ENCODE measurements around the gene NEGR1.

The NEGR1 gene

DNA sequence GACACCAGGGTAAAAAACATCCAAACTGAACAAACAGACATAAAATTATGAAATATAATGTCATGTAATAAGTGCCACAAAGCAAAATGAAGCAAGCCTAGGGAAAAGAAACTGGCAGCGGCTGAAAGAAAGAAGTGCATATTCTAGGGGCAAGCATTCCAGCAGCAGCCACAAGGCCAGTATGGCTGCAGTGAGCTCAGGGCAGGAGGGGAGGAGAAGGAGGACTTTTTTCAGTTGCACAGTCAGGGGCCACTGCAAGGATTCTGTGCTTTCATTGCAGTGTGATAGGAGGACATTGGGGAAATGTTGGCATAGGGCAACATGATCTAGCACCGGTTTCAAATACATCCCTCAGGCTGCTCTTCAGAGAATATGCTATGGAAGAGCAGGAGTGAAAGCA lies 263.8 kb downstream of the NEGR1 start:
- Mint-ChIP-seq H3K27me3 (ENCODE audit: low read depth, poor library complexity) (no peaks in the 10 kb centered on the region), H3K4me1 (no peaks in the 10 kb centered on the region), H3K36me3 (ENCODE audit: low read depth) (no peaks in the 10 kb centered on the region), H3K4me3 (no peak overlapping the region), H3K27ac (no peak overlapping the region), H3K9me3 (no peaks in the 10 kb centered on the region)
- TF ChIP-seq, protein P1, sequence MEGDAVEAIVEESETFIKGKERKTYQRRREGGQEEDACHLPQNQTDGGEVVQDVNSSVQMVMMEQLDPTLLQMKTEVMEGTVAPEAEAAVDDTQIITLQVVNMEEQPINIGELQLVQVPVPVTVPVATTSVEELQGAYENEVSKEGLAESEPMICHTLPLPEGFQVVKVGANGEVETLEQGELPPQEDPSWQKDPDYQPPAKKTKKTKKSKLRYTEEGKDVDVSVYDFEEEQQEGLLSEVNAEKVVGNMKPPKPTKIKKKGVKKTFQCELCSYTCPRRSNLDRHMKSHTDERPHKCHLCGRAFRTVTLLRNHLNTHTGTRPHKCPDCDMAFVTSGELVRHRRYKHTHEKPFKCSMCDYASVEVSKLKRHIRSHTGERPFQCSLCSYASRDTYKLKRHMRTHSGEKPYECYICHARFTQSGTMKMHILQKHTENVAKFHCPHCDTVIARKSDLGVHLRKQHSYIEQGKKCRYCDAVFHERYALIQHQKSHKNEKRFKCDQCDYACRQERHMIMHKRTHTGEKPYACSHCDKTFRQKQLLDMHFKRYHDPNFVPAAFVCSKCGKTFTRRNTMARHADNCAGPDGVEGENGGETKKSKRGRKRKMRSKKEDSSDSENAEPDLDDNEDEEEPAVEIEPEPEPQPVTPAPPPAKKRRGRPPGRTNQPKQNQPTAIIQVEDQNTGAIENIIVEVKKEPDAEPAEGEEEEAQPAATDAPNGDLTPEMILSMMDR (IDR thresholded peaks at IDR 0.05): no peak
- no peak for DNase-seq

DNA sequence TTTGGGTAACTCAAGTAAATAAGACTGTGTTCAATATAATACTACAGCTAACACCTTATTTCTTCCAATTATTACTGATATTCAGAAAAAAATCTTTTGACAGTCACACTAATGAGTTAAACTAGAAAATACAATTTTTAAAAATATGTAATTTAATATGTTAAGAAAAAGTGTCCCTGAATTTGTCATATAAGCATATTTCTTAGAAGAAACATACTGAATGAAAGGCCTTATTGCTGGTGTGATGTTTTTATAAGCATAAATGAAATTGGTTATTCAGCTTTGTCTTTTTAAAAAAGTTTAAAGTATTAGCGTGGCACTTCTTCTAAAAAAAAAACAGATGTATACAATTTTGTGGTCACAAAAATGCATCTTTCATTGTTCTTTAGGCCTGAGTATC lies 267.3 kb downstream of the NEGR1 start:
- H3K36me3 Mint-ChIP-seq (ENCODE audit: low read depth): no peaks in the 10 kb centered on the region
- H3K4me1 Mint-ChIP-seq: no peaks in the 10 kb centered on the region

DNA sequence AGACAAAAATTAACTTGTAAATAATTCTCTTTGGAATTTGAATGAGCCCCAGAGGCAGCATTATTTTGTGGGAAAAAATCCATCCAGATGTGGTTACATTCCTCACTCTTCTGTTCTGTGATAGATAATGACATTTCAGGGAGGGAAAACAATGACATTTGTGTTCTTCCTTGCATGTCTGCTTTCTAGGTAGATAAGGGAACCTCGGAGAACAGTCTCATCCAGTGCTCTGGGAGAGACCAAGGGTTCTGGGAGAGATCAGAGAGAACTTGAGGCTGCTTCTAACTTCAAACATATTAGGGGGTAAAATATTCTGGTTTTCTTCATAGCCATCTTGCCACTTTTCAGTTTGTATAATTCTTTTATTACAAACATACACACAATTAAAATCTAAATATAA lies 269.2 kb downstream of the NEGR1 start:
- TF ChIP-seq, protein P1 (IDR thresholded peaks at IDR 0.05): no peak
- no peaks in the 10 kb centered on the region for H3K9me3 Mint-ChIP-seq
- H3K36me3 Mint-ChIP-seq (ENCODE audit: low read depth): no peaks in the 10 kb centered on the region
- H3K27me3 Mint-ChIP-seq (ENCODE audit: low read depth, poor library complexity): no peaks in the 10 kb centered on the region
- H3K4me3 Mint-ChIP-seq: no peak overlapping the region
- no peak overlapping the region for H3K27ac Mint-ChIP-seq
- DNase-seq: no peak
- H3K4me1 Mint-ChIP-seq: no peaks in the 10 kb centered on the region

More for the DNA sequence above, 267.3 kb downstream of the NEGR1 start:
- no peak overlapping the region for H3K27ac Mint-ChIP-seq
- H3K27me3 Mint-ChIP-seq (ENCODE audit: low read depth, poor library complexity): no peaks in the 10 kb centered on the region
- TF ChIP-seq, protein P1 (IDR thresholded peaks at IDR 0.05): no peak
- DNase-seq: no peak
- H3K9me3 Mint-ChIP-seq: no peaks in the 10 kb centered on the region
- no peak overlapping the region for H3K4me3 Mint-ChIP-seq

DNA sequence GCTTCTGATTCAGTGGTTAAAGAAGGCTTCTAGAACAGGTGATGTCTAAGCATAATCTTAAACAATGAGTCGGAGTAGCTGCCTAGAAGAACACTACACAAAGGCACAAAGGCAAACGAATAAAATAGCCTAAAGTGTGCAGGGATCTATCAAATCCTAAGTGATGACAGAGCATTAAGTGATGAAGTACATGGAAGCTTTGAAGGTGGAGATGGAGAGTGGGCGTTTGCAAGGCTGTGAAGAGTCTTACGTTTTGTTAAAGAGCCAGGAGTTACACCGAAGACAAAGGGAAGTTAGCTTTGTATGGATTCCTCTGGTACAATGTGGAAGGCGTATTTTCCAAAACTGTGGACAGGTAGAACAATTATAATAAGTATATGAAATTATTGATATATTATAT lies 270.6 kb downstream of the NEGR1 start:
- Mint-ChIP-seq H3K36me3 (ENCODE audit: low read depth) (no peaks in the 10 kb centered on the region), H3K4me3 (no peak overlapping the region), H3K4me1 (no peaks in the 10 kb centered on the region), H3K27ac (no peak overlapping the region), H3K9me3 (no peaks in the 10 kb centered on the region), H3K27me3 (ENCODE audit: low read depth, poor library complexity) (no peaks in the 10 kb centered on the region)
- TF ChIP-seq, protein P1 (IDR thresholded peaks at IDR 0.05): no peak
- no peak for DNase-seq

DNA sequence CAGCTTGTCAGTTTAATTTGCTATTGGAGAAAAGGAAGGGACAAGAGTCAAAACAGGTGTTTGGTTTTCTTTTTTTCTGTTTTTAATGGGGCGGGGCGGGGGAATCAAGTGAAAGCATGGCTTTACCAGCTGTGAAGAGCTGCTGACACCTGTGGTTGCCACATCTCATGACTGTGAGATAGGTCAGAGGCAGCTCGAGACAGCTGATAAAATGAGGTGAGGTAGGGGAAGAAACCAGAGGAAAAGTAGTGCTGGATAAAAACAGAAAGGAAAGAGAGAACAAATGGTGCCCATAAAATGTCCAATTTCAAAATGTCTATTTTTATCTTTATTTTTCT lies 272.3 kb downstream of the NEGR1 start:
- H3K9me3 Mint-ChIP-seq: no peaks in the 10 kb centered on the region
- no peak overlapping the region for H3K27ac Mint-ChIP-seq
- H3K36me3 Mint-ChIP-seq (ENCODE audit: low read depth): no peaks in the 10 kb centered on the region
- no peaks in the 10 kb centered on the region for H3K27me3 Mint-ChIP-seq (ENCODE audit: low read depth, poor library complexity)
- TF ChIP-seq, protein P1 (IDR thresholded peaks at IDR 0.05): no peak
- H3K4me3 Mint-ChIP-seq: no peak overlapping the region
- DNase-seq: no peak
- no peaks in the 10 kb centered on the region for H3K4me1 Mint-ChIP-seq

DNA sequence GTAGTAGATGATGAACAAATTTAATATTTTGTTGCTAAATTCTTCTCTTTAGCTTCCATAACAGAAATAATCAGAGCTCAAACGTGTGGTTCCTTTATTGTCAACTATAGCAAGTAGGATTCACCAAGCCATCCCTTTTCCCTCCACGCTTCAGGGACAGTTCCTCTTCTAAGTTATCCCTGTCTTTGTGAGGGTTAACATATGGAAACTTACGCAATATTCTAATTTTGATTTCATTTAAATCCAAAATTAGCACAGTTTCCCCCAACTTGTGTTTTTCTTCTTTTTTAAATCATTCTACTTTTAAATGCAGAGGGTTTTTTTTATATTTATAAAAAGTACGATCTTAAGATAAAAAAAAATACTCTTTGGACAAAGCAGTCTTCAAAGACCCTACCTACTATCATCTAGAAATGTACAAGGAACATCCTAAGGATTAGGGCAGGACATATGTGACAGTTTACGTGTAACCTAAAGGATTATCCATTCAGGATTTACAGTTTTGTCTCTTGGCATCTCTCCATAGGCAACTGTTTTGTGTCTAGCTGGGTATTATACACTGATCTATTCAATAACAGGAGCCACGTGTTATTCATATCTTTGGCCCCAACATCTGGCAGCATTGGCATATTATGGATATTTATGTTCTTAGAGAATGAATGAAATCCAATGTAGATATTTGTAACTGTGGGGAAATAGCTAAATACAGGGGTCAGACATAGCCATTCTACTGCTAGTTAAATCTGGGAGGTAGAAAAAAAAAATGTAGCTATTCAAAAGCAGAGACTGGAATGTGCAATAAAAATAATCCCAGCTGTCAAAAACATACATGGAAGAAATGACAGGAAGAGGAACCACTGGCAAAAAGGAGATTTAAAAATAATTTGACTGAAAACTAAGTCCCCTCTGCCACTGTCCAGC lies 272.9 kb downstream of the NEGR1 start:
- Mint-ChIP-seq H3K27me3 (ENCODE audit: low read depth, poor library complexity) (no peaks in the 10 kb centered on the region), H3K9me3 (no peaks in the 10 kb centered on the region), H3K27ac (no peak overlapping the region), H3K4me3 (no peak overlapping the region), H3K36me3 (ENCODE audit: low read depth) (no peaks in the 10 kb centered on the region), H3K4me1 (no peaks in the 10 kb centered on the region)
- no peak for DNase-seq
- TF ChIP-seq, protein P1 (IDR thresholded peaks at IDR 0.05): no peak

Measured in nephron progenitor cell (in vitro differentiated cells).